ENCODE data around the gene KCNT2.

The KCNT2 gene

DNA sequence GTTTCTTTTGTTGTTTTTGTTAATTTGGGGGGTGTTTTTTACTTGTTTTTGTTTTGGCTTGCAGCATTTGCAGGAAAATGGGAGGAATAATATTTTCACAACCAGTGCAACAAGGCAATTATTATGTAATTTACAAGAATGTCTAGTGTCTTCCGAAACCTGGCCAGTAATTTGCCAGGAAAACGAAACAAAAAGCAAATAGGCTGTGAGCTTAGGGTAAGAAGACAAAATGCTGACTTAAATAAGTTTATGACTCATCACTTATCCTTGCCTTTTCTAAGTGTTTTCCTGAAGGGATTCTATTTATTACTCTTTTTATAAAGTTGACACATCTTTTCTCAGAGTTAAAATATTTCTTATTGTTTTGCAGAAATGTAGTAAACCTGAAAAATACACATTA is 49.8 kb downstream of the KCNT2 start:
- H3K27ac ChIP-seq: peak overlapping the region; percentile 21; the same call in 1 of the 2 replicates
- no peaks in the 10 kb centered on the region for H3K79me2 ChIP-seq (ENCODE audit: insufficient read depth, low read depth)
- no peaks in the 10 kb centered on the region for H3K36me3 ChIP-seq (ENCODE audit: insufficient read depth)
- no peaks in the 10 kb centered on the region for H4K20me1 ChIP-seq (ENCODE audit: insufficient read depth)
- TF ChIP-seq, protein P1, sequence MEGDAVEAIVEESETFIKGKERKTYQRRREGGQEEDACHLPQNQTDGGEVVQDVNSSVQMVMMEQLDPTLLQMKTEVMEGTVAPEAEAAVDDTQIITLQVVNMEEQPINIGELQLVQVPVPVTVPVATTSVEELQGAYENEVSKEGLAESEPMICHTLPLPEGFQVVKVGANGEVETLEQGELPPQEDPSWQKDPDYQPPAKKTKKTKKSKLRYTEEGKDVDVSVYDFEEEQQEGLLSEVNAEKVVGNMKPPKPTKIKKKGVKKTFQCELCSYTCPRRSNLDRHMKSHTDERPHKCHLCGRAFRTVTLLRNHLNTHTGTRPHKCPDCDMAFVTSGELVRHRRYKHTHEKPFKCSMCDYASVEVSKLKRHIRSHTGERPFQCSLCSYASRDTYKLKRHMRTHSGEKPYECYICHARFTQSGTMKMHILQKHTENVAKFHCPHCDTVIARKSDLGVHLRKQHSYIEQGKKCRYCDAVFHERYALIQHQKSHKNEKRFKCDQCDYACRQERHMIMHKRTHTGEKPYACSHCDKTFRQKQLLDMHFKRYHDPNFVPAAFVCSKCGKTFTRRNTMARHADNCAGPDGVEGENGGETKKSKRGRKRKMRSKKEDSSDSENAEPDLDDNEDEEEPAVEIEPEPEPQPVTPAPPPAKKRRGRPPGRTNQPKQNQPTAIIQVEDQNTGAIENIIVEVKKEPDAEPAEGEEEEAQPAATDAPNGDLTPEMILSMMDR (conservative IDR thresholded peaks at IDR 0.05; ENCODE audit: low read depth, low read length): no peak
- H3K4me3 ChIP-seq (IDR thresholded peaks at IDR 0.05; ENCODE audit: insufficient read depth, low read depth, low read length): no peak overlapping the region
- peak overlapping the region; percentile 1; the same call in 1 of the 2 replicates for H3K9ac ChIP-seq
- no peak overlapping the region for H2AFZ ChIP-seq (ENCODE audit: low read depth)
- peaks cover 20% of the 10 kb centered on the region for H3K4me1 ChIP-seq (ENCODE audit: low read depth, poor library complexity, severe bottlenecking)
- no peaks in the 10 kb centered on the region for H3K27me3 ChIP-seq (ENCODE audit: insufficient read depth, low read depth)
- H3K4me2 ChIP-seq: peak overlapping the region; percentile 26

DNA sequence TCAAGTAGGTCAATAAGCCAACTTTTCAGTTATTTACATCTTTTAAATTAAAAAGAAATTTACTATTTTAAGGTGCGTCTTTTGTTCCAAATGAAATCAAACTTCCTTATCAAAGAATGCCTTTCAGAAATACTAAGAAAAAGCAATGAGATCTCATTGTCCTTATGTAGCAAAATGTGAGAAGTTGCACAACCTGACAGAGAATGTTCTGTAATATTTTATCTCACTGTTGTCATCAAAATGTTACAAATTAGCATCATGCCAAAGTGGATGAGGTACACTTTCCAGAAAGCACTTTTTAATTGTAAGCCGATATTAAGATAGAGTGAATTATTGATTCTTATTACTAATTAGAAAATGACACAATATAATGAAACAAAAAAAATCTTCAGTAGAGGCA is 50.4 kb downstream of the KCNT2 start:
- Histone ChIP-seq H3K27me3 (ENCODE audit: insufficient read depth, low read depth) (no peaks in the 10 kb centered on the region), H3K4me1 (ENCODE audit: low read depth, poor library complexity, severe bottlenecking) (peaks cover 20% of the 10 kb centered on the region), H3K27ac (no peak overlapping the region), H2AFZ (ENCODE audit: low read depth) (no peak overlapping the region), H4K20me1 (ENCODE audit: insufficient read depth) (no peaks in the 10 kb centered on the region), H3K4me2 (peak overlapping the region; percentile 26), H3K36me3 (ENCODE audit: insufficient read depth) (no peaks in the 10 kb centered on the region), H3K4me3 (IDR thresholded peaks at IDR 0.05; ENCODE audit: insufficient read depth, low read depth, low read length) (no peak overlapping the region), H3K79me2 (ENCODE audit: insufficient read depth, low read depth) (no peaks in the 10 kb centered on the region), H3K9ac (no peak overlapping the region)
- TF ChIP-seq, protein P1 (conservative IDR thresholded peaks at IDR 0.05; ENCODE audit: low read depth, low read length): no peak

DNA sequence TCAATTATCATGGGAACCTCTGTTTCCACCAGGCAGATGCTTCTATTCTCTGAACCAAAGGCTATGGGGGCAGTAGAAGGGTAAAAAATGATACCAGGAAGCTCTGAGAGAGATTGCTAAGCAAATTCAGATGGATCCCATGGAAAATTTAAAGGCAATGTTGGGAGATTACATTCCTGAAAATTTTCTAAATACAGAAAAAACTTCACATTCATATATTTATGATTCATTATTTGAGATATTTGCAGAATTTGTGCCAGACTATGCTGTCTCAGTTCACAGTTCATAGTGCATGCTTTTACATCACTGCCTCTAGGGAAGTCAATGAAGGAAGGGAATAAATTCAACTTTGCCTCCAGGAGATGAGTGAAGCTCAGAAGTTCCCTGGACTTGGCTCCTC is 57.5 kb downstream of the KCNT2 start:
- no peaks in the 10 kb centered on the region for H3K79me2 ChIP-seq (ENCODE audit: insufficient read depth, low read depth)
- H3K4me2 ChIP-seq: no peak overlapping the region
- no peaks in the 10 kb centered on the region for H3K4me1 ChIP-seq (ENCODE audit: low read depth, poor library complexity, severe bottlenecking)
- no peak overlapping the region for H2AFZ ChIP-seq (ENCODE audit: low read depth)
- no peaks in the 10 kb centered on the region for H3K36me3 ChIP-seq (ENCODE audit: insufficient read depth)
- H3K4me3 ChIP-seq (IDR thresholded peaks at IDR 0.05; ENCODE audit: insufficient read depth, low read depth, low read length): no peak overlapping the region
- no peak overlapping the region for H3K27ac ChIP-seq
- no peaks in the 10 kb centered on the region for H4K20me1 ChIP-seq (ENCODE audit: insufficient read depth)
- TF ChIP-seq, protein P1 (conservative IDR thresholded peaks at IDR 0.05; ENCODE audit: low read depth, low read length): no peak
- no peaks in the 10 kb centered on the region for H3K27me3 ChIP-seq (ENCODE audit: insufficient read depth, low read depth)
- no peak overlapping the region for H3K9ac ChIP-seq

GRCh38 chr1:196546272-196547111 is 61.7 kb downstream of the KCNT2 start:
- Histone ChIP-seq H3K36me3 (ENCODE audit: insufficient read depth) (no peaks in the 10 kb centered on the region), H3K9ac (no peak overlapping the region), H2AFZ (ENCODE audit: low read depth) (no peak overlapping the region), H3K27me3 (ENCODE audit: insufficient read depth, low read depth) (no peaks in the 10 kb centered on the region), H3K4me2 (no peak overlapping the region), H3K27ac (no peak overlapping the region), H3K79me2 (ENCODE audit: insufficient read depth, low read depth) (no peaks in the 10 kb centered on the region), H3K4me3 (IDR thresholded peaks at IDR 0.05; ENCODE audit: insufficient read depth, low read depth, low read length) (no peak overlapping the region), H3K4me1 (ENCODE audit: low read depth, poor library complexity, severe bottlenecking) (no peaks in the 10 kb centered on the region), H4K20me1 (ENCODE audit: insufficient read depth) (no peaks in the 10 kb centered on the region)
- TF ChIP-seq, protein P1 (conservative IDR thresholded peaks at IDR 0.05; ENCODE audit: low read depth, low read length): no peak

Data from KMS-11 (cell line).